Measurements from ENCODE around the gene C19orf12. TPM values are rescaled to one million over a fixed set of nuclear protein-coding genes. Genes with fewer than 3 reads are reported as not detected.

C19orf12 gene
- total and polyA plus RNA-seq, 2 of the 13 experiments (the other 11 are each of a cell fraction or from before 2014, with no cell fraction given): 17.7 to 34.4 TPM

DNA sequence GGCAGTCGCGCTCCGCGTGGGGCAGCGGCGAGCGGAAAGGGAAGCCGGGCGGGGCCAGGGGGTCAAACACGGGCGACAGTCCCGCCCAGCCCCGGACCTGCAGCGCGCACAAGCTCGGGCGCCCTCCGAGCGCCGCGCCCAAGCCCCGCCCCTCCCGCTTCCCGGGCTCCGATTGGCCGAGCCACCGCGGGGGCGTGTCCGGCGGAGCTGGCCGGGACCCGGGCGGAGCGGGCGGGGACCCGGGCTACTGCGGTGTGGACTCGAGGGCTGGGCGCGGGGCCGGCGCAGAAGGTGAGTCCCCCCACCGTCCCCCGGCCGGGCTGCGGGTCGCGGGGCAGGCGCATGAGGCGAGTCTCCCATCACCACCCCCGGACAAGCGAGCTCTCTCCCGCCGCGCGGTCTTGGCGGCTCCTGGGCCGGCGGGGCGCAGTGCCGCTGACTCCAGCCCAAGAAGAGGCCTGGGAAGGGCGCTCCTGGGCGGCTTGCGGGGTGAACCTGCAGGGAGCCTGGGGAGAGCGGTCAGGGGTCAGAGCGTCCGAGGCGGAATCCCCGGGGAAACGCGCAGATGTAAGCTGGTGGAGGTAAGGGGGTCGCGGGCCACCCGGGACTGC, 49.7 kb downstream of the C19orf12 start, which contains the start of gene PLEKHF1 (continued):
- TF ChIP-seq ZNF138 (CRISPR knock-in tag; IDR thresholded peaks at IDR 0.05; ENCODE audit: low read depth) (no peak), JUND (CRISPR knock-in tag; IDR thresholded peaks at IDR 0.05) (no peak), PCBP1 (IDR thresholded peaks at IDR 0.05; ENCODE audit: borderline replicate concordance, low read depth, low read length) (no peak), PAF1 (CRISPR knock-in tag; IDR thresholded peaks at IDR 0.05) (no peak), HNF4G (IDR thresholded peaks at IDR 0.05; ENCODE audit: borderline replicate concordance, low read depth, low read length) (no peak), HNF4G (CRISPR knock-in tag; IDR thresholded peaks at IDR 0.05; ENCODE audit: borderline replicate concordance, low read depth) (no peak), RNF2 (conservative IDR thresholded peaks at IDR 0.05; ENCODE audit: low read depth) (no peak), ZNF484 (CRISPR knock-in tag; IDR thresholded peaks at IDR 0.05; ENCODE audit: borderline replicate concordance, low read depth) (no peak), RORA (CRISPR knock-in tag; IDR thresholded peaks at IDR 0.05) (no peak), ZSCAN29 (CRISPR knock-in tag; conservative IDR thresholded peaks at IDR 0.05) (no peak), ZNF101 (CRISPR knock-in tag; IDR thresholded peaks at IDR 0.05; ENCODE audit: borderline replicate concordance, low read depth) (no peak), ZNF430 (CRISPR knock-in tag; IDR thresholded peaks at IDR 0.05) (no peak; the same call in 1 of the 2 replicates), CENPX (CRISPR knock-in tag; IDR thresholded peaks at IDR 0.05) (no peak), NFATC3 (CRISPR knock-in tag; IDR thresholded peaks at IDR 0.05) (no peak), KDM2A (CRISPR knock-in tag; IDR thresholded peaks at IDR 0.05; ENCODE audit: borderline replicate concordance, low read depth) (peak; percentile 45; the same call in 1 of the 2 replicates), ZBTB8A (CRISPR knock-in tag; IDR thresholded peaks at IDR 0.05; ENCODE audit: borderline replicate concordance, low read depth) (no peak), ARID2 (CRISPR knock-in tag; IDR thresholded peaks at IDR 0.05; ENCODE audit: borderline replicate concordance) (no peak), ZNF850 (CRISPR knock-in tag; conservative IDR thresholded peaks at IDR 0.05) (no peak), ZNF232 (CRISPR knock-in tag; IDR thresholded peaks at IDR 0.05; ENCODE audit: borderline replicate concordance) (no peak), ZNF629 (CRISPR knock-in tag; conservative IDR thresholded peaks at IDR 0.05) (no peak), ZNF530 (CRISPR knock-in tag; IDR thresholded peaks at IDR 0.05; ENCODE audit: low read depth) (no peak), ZNF75D (CRISPR knock-in tag; IDR thresholded peaks at IDR 0.05; ENCODE audit: borderline replicate concordance) (no peak), ZNF350 (CRISPR knock-in tag; IDR thresholded peaks at IDR 0.05; ENCODE audit: borderline replicate concordance, low read depth) (no peak)
- TF ChIP-seq, protein P1, sequence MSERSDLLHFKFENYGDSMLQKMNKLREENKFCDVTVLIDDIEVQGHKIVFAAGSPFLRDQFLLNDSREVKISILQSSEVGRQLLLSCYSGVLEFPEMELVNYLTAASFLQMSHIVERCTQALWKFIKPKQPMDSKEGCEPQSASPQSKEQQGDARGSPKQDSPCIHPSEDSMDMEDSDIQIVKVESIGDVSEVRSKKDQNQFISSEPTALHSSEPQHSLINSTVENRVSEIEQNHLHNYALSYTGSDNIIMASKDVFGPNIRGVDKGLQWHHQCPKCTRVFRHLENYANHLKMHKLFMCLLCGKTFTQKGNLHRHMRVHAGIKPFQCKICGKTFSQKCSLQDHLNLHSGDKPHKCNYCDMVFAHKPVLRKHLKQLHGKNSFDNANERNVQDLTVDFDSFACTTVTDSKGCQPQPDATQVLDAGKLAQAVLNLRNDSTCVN (CRISPR knock-in tag; IDR thresholded peaks at IDR 0.05; ENCODE audit: borderline replicate concordance): no peak
- TF ChIP-seq, protein P2, sequence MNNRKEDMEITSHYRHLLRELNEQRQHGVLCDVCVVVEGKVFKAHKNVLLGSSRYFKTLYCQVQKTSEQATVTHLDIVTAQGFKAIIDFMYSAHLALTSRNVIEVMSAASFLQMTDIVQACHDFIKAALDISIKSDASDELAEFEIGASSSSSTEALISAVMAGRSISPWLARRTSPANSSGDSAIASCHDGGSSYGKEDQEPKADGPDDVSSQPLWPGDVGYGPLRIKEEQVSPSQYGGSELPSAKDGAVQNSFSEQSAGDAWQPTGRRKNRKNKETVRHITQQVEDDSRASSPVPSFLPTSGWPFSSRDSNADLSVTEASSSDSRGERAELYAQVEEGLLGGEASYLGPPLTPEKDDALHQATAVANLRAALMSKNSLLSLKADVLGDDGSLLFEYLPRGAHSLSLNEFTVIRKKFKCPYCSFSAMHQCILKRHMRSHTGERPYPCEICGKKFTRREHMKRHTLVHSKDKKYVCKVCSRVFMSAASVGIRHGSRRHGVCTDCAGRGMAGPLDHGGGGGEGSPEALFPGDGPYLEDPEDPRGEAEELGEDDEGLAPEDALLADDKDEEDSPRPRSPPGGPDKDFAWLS (CRISPR knock-in tag; IDR thresholded peaks at IDR 0.05; ENCODE audit: borderline replicate concordance): no peak
- TF ChIP-seq, protein P3, sequence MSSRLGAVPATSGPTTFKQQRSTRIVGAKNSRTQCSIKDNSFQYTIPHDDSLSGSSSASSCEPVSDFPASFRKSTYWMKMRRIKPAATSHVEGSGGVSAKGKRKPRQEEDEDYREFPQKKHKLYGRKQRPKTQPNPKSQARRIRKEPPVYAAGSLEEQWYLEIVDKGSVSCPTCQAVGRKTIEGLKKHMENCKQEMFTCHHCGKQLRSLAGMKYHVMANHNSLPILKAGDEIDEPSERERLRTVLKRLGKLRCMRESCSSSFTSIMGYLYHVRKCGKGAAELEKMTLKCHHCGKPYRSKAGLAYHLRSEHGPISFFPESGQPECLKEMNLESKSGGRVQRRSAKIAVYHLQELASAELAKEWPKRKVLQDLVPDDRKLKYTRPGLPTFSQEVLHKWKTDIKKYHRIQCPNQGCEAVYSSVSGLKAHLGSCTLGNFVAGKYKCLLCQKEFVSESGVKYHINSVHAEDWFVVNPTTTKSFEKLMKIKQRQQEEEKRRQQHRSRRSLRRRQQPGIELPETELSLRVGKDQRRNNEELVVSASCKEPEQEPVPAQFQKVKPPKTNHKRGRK (CRISPR knock-in tag; IDR thresholded peaks at IDR 0.05): no peak
- TF ChIP-seq, protein P4, sequence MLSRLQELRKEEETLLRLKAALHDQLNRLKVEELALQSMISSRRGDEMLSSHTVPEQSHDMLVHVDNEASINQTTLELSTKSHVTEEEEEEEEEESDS (CRISPR knock-in tag; IDR thresholded peaks at IDR 0.05; ENCODE audit: borderline replicate concordance): no peak
